Uterus (tissue), 4 donors: ENCODE measurements around the gene UGT1A3. TPM values are rescaled to one million over a fixed set of nuclear protein-coding genes. Genes with fewer than 3 reads are reported as not detected.

Experiments
- DNase-seq, 2 donors: peaks; one replicate each; pipeline ENCODE4 v3.0.0-alpha.2; 2019 to 2020
- H3K27ac ChIP-seq, 2 donors: fragments of 200-600 bp; sonication (generic); 1 replicate in 1 of 2; 2 replicates in 1 of 2; pipeline ENCODE4 v1.5.1; 2016 to 2018
- H3K27me3 ChIP-seq, 2 donors: fragments of 200-600 bp; sonication (generic); one replicate each; pipeline ENCODE4 v1.5.1; 2018 to 2019; ENCODE audit warnings: control low read depth in 1 of 2
- H3K36me3 ChIP-seq, 2 donors: fragments of 200-600 bp; sonication (generic); one replicate each; pipeline ENCODE4 v1.5.1; 2019; ENCODE audit warnings: control low read depth in 1 of 2
- H3K4me1 ChIP-seq, 2 donors: fragments of 200-600 bp; sonication (generic); one replicate each; pipeline ENCODE4 v1.5.1; 2018 to 2019; ENCODE audit warnings: control low read depth in 1 of 2
- H3K4me3 ChIP-seq, 2 donors: fragments of 200-600 bp; sonication (generic); 1 replicate in 1 of 2; 2 replicates in 1 of 2; pipeline ENCODE4 v1.5.1; 2018 to 2019; ENCODE audit warnings: mild to moderate bottlenecking in 1 of 2
- H3K9me3 ChIP-seq, 2 donors: fragments of 200-600 bp; sonication (generic); one replicate each; pipeline ENCODE4 v1.5.1; 2019; ENCODE audit warnings: control low read depth in 1 of 2
- POLR2A ChIP-seq, 2 donors: fragments of 450-650 bp; IDR thresholded peaks; one replicate each; pipeline ENCODE4 v1.6.1; 2016; ENCODE audit warnings: antibody characterized with exemption in 2 of 2, mild to moderate bottlenecking in 1 of 2, moderate library complexity in 1 of 2
- intact Hi-C: fragments of 100-400 bp; cut with DNase I; formaldehyde crosslinking; loops from one replicate; pipeline ENCODE4 v1.15.1; 2023; ENCODE audit warnings: low total_unique reads
- total RNA-seq, 4 donors: library from RNA; depleted of rRNA in 3 of 4; stranded (reverse); fragments of >200 nt in 3 of 4; gene quantifications; one replicate each; pipeline versions ENCODE4 v1.1.0 to v1.2.4, GENCODE V29; 2014 to 2023
- TF ChIP-seq, protein P1 (sequence below), 4 experiments: fragments of 200-600 bp in 2 of 4; fragments of 450-650 bp in 2 of 4; sonication (generic) in 2 of 4; IDR thresholded peaks; one replicate each; pipeline ENCODE4 v1.5.1; 2016 to 2019; ENCODE audit warnings: antibody characterized with exemption in 4 of 4, mild to moderate bottlenecking in 2 of 4, moderate library complexity in 1 of 4
- donor health status: DM: yes; HTN: yes; CAD: no.

UGT1A3 gene
- total RNA-seq, 4 donors from 2014 or later: not detected

DNA sequence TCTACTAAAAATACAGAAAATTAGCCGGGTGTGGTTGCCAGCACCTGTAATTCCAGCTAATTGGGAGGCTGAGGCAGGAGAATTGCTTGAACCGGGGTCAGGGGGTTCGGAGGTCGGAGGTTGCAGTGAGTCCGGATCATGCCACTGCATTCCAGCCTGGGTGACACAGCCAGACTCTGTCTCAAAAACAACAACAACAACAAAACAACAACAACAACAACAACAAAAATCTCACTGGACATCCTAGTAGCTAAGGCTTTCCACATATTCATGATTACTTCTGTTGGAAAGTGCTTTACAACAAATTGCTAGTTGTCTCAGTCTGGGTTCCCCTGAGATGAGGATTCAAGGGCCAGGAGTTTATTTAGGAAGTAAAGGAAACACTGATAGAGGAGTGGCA lies 45.0 kb downstream of the UGT1A3 start:
- no peak overlapping the region for H3K27ac ChIP-seq
- H3K9me3 ChIP-seq: no peaks in the 10 kb centered on the region
- no peak for DNase-seq
- no peak overlapping the region for H3K4me3 ChIP-seq
- no peaks in the 10 kb centered on the region for H3K27me3 ChIP-seq
- no peaks in the 10 kb centered on the region for H3K36me3 ChIP-seq
- intact Hi-C loops: no loop called here
- TF ChIP-seq, protein P1, sequence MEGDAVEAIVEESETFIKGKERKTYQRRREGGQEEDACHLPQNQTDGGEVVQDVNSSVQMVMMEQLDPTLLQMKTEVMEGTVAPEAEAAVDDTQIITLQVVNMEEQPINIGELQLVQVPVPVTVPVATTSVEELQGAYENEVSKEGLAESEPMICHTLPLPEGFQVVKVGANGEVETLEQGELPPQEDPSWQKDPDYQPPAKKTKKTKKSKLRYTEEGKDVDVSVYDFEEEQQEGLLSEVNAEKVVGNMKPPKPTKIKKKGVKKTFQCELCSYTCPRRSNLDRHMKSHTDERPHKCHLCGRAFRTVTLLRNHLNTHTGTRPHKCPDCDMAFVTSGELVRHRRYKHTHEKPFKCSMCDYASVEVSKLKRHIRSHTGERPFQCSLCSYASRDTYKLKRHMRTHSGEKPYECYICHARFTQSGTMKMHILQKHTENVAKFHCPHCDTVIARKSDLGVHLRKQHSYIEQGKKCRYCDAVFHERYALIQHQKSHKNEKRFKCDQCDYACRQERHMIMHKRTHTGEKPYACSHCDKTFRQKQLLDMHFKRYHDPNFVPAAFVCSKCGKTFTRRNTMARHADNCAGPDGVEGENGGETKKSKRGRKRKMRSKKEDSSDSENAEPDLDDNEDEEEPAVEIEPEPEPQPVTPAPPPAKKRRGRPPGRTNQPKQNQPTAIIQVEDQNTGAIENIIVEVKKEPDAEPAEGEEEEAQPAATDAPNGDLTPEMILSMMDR (IDR thresholded peaks at IDR 0.05): no peak
- no peak for TF ChIP-seq POLR2A (IDR thresholded peaks at IDR 0.05)
- H3K4me1 ChIP-seq: no peaks in the 10 kb centered on the region

DNA sequence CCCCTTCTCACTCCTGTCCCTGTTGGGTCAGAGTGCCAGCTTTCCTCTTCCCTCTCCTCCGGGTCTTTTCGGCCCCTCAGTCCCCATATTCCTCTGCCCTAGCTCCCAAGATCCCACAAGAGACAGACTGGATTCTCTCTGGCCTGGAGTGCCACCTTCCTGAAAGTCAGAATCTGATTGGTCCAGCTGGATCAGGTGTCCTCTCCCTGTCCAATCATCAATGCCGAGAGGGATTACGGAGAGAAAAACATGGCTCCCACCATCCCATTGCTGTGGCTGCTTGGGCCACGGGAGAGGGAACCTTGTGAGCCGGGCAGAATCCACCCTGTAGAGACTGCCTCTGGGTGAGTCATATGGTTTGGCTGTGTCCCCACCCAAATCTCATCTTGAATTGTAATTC lies 46.6 kb downstream of the UGT1A3 start:
- intact Hi-C loops: no loop called here
- TF ChIP-seq, protein P1 (IDR thresholded peaks at IDR 0.05): no peak
- TF ChIP-seq POLR2A (IDR thresholded peaks at IDR 0.05): no peak

DNA sequence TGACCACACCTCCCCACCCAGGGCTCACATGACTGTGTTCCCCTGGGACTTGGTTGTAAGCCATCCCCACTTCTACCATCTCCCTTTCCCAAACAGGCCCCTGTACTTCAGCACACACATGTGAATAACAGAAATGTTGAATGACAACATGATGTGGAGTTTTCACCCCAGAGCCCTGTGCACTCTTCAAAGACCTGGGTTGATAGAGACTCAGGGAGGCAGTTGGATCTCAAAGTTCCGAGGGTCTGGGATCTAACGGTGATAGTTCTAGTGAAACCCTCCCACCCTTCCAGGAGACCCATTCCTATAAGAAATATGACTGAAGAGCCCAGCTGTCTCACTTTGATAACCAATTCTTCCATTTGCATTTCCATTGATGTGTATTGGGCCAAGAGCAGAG lies 49.2 kb downstream of the UGT1A3 start, which contains the start of gene MROH2A:
TSS of gene MROH2A (plus strand) at position 301 of the 400 bp plus-strand sequence. CDS start 1,029 bp downstream, outside the sequence.
- Histone ChIP-seq H3K4me3 (no peak within 1 kb of the TSS), H3K27ac (no peak within 1 kb of the TSS), H3K9me3 (no peaks in the 10 kb centered on the region), H3K36me3 (no peaks in the 10 kb centered on the region), H3K4me1 (no peaks in the 10 kb centered on the region), H3K27me3 (no peaks in the 10 kb centered on the region)
- no peak for TF ChIP-seq POLR2A (IDR thresholded peaks at IDR 0.05)
- TF ChIP-seq, protein P1 (IDR thresholded peaks at IDR 0.05): no peak
- intact Hi-C loops: no loop called here
- DNase-seq: no peak

More for the DNA sequence above, 46.6 kb downstream of the UGT1A3 start:
- H3K4me3 ChIP-seq: no peak overlapping the region
- H3K4me1 ChIP-seq: no peaks in the 10 kb centered on the region
- no peaks in the 10 kb centered on the region for H3K27me3 ChIP-seq
- no peaks in the 10 kb centered on the region for H3K36me3 ChIP-seq
- no peak overlapping the region for H3K27ac ChIP-seq
- no peak for DNase-seq
- no peaks in the 10 kb centered on the region for H3K9me3 ChIP-seq

DNA sequence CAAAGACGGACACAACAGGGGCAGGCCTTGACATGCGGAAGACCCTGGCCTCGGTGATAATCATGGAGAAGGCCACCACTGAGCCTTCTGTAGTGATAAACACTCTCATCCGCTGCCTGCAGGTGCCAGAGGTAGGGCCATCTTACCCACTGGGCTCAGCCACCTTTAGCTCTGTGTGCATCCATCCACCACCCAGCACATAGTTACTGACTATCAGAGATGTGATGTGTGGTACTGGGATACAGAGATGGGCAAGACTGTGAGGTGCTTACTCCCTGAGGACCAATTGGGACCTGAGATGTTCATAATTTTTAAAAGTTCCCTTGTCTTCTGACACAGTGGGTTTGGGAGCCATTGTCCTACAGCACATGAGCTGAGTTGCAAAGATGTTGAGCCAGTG lies 50.9 kb downstream of the UGT1A3 start:
- TF ChIP-seq, protein P1 (IDR thresholded peaks at IDR 0.05): no peak
- no peak for TF ChIP-seq POLR2A (IDR thresholded peaks at IDR 0.05)

DNA sequence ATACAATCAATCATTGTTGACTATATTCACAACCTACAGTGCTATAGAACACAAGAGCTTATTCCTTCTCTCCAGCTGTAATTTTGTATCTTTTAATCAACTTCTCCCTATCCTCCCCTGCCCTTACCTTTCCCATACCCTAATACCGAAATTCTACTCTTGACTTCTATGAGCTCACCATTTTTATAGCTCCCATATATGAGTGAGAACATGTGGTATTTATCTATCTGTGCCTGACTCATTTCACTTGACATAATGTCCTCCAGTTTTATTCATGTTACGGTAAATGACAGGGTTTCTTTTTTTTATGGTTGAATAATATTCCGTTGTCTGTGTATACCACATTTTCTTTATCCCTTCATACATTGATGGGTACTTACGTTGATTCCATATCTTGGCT lies 51.9 kb downstream of the UGT1A3 start:
- intact Hi-C loops: no loop called here
- Histone ChIP-seq H3K9me3 (no peaks in the 10 kb centered on the region), H3K27me3 (no peaks in the 10 kb centered on the region), H3K4me3 (no peak overlapping the region), H3K27ac (no peak overlapping the region), H3K4me1 (no peaks in the 10 kb centered on the region), H3K36me3 (no peaks in the 10 kb centered on the region)
- DNase-seq: no peak
- TF ChIP-seq, protein P1 (IDR thresholded peaks at IDR 0.05): no peak
- no peak for TF ChIP-seq POLR2A (IDR thresholded peaks at IDR 0.05)

More for the DNA sequence above, 50.9 kb downstream of the UGT1A3 start:
- intact Hi-C loops: no loop called here
- H3K36me3 ChIP-seq: no peaks in the 10 kb centered on the region
- no peaks in the 10 kb centered on the region for H3K9me3 ChIP-seq
- no peaks in the 10 kb centered on the region for H3K4me1 ChIP-seq
- H3K27me3 ChIP-seq: no peaks in the 10 kb centered on the region
- no peak for DNase-seq
- H3K4me3 ChIP-seq: no peak overlapping the region
- H3K27ac ChIP-seq: no peak overlapping the region
